ENCODE measurements around the gene CCDC78.
"Not testable (repeated sequence)": the region's sequence is repeated elsewhere in the genome, so short reads cannot be mapped to it uniquely, and the experiment has no call there.

The CCDC78 gene

GRCh38 chr16:760545-761343, 34.5 kb upstream of the CCDC78 start, which contains the start of gene MSLN:
Gene MSLN (plus strand): TSS chr16:760734. CDS start chr16:762681, 1,947 bp downstream.
- DNase-seq (ENCODE audit: low read depth), result peak; percentile 51

- no peak for DNase-seq (ENCODE audit: low read depth)
These were observed 33.8 kb upstream of the CCDC78 start for GRCh38 chr16:760065-760464.

GRCh38 chr16:759110-759910, 33.1 kb upstream of the CCDC78 start:
- DNase-seq (ENCODE audit: low read depth), result no peak

- no peak for DNase-seq (ENCODE audit: low read depth)
These were observed 30.2 kb upstream of the CCDC78 start for GRCh38 chr16:756428-756827.

GRCh38 chr16:754656-755055, 28.4 kb upstream of the CCDC78 start:
- DNase-seq (ENCODE audit: low read depth), result no peak

- not testable (repeated sequence) for DNase-seq (ENCODE audit: low read depth)
These were observed 27.9 kb upstream of the CCDC78 start for GRCh38 chr16:754121-754607.

GRCh38 chr16:752007-752312, 25.7 kb upstream of the CCDC78 start:
- no peak for DNase-seq (ENCODE audit: low read depth)

GRCh38 chr16:751152-752006, 25.1 kb upstream of the CCDC78 start:
- DNase-seq (ENCODE audit: low read depth), result no peak

GRCh38 chr16:750485-750884, 24.2 kb upstream of the CCDC78 start:
- DNase-seq (ENCODE audit: low read depth), result peak; percentile 68

- peak; percentile 98 for DNase-seq (ENCODE audit: low read depth)
These were observed 22.8 kb upstream of the CCDC78 start for GRCh38 chr16:749010-749409.

- no peak for DNase-seq (ENCODE audit: low read depth)
These were observed 21.9 kb upstream of the CCDC78 start for GRCh38 chr16:747978-748746.

GRCh38 chr16:746637-747036, 20.4 kb upstream of the CCDC78 start:
- no peak for DNase-seq (ENCODE audit: low read depth)

- DNase-seq (ENCODE audit: low read depth), result no peak
These were observed 19.5 kb upstream of the CCDC78 start for GRCh38 chr16:745739-746138.

- DNase-seq (ENCODE audit: low read depth), result no peak
These were observed 17.7 kb upstream of the CCDC78 start for GRCh38 chr16:743794-744500.

GRCh38 chr16:742894-743293, 16.7 kb upstream of the CCDC78 start:
- not testable (repeated sequence) for DNase-seq (ENCODE audit: low read depth)

- no peak for DNase-seq (ENCODE audit: low read depth)
These were observed 15.9 kb upstream of the CCDC78 start for GRCh38 chr16:741986-742629.

GRCh38 chr16:740764-741505, 14.7 kb upstream of the CCDC78 start, which contains the start of gene CIAO3:
Gene CIAO3 (minus strand): TSS chr16:740997. CDS start chr16:740985, 12 bp downstream.
- DNase-seq (ENCODE audit: low read depth), result peak; percentile 86

GRCh38 chr16:740459-740763, 14.2 kb upstream of the CCDC78 start:
- DNase-seq (ENCODE audit: low read depth), result no peak

- no peak for DNase-seq (ENCODE audit: low read depth)
These were observed 13.6 kb upstream of the CCDC78 start for GRCh38 chr16:739560-740458.
